Fibroblast of lung (primary cell): Measurements from ENCODE around the gene STXBP5. TPM values are rescaled to one million over a fixed set of nuclear protein-coding genes. Genes with fewer than 3 reads are reported as not detected.

Source experiments
- DNase-seq, 2 donors: peaks; one replicate each; pipeline versions ENCODE4 v3.0.0 to v3.0.0-alpha.2; 2010; ENCODE audit warnings: low read depth in 2 of 2
- H2AFZ ChIP-seq: 2 replicates; pipeline ENCODE4 v1.5.1; 2012; ENCODE audit warnings: low read length, control low read depth, inconsistent platforms
- H3K27ac ChIP-seq: 2 replicates; pipeline ENCODE4 v1.5.1; 2011; ENCODE audit warnings: low read length, control low read depth; ENCODE audit not compliant: insufficient read depth
- H3K27me3 ChIP-seq: 2 replicates; pipeline ENCODE4 v1.5.1; 2011; ENCODE audit warnings: mild to moderate bottlenecking, low read length; ENCODE audit not compliant: control insufficient read depth, insufficient read depth
- H3K36me3 ChIP-seq: 2 replicates; pipeline ENCODE4 v1.5.1; 2011; ENCODE audit warnings: low read length; ENCODE audit not compliant: control insufficient read depth, insufficient read depth
- H3K4me1 ChIP-seq: 2 replicates; pipeline ENCODE4 v1.5.1; 2011; ENCODE audit warnings: low read length; ENCODE audit not compliant: control insufficient read depth, insufficient read depth; ENCODE audit errors: extremely low read depth
- H3K4me2 ChIP-seq: 2 replicates; pipeline ENCODE4 v1.5.1; 2011; ENCODE audit warnings: low read length, control low read depth; ENCODE audit not compliant: insufficient read depth; ENCODE audit errors: extremely low read depth
- H3K4me3 ChIP-seq, 4 experiments: fragments of 200-600 bp in 1 of 4; sonication (generic) in 1 of 4; replicated peaks in 1 of 4; 2 replicates each; pipeline ENCODE4 v1.5.1; 2011 to 2016; ENCODE audit warnings: low read length in 4 of 4, low read depth in 3 of 4, mild to moderate bottlenecking in 3 of 4, control low read depth in 2 of 4, inconsistent platforms in 1 of 4, mixed read lengths in 1 of 4; ENCODE audit not compliant: insufficient read depth in 1 of 4; ENCODE audit errors: control extremely low read depth in 1 of 4
- H3K79me2 ChIP-seq: 2 replicates; pipeline ENCODE4 v1.5.1; 2012; ENCODE audit warnings: mild to moderate bottlenecking, low read length, inconsistent platforms; ENCODE audit not compliant: control insufficient read depth, insufficient read depth
- H3K9ac ChIP-seq: 2 replicates; pipeline ENCODE4 v1.5.1; 2011; ENCODE audit warnings: mild to moderate bottlenecking, low read length, control low read depth; ENCODE audit not compliant: insufficient read depth
- H3K9me3 ChIP-seq: 2 replicates; pipeline ENCODE4 v1.5.1; 2012; ENCODE audit warnings: low read depth, low read length; ENCODE audit not compliant: control insufficient read depth, insufficient read depth
- H4K20me1 ChIP-seq: 2 replicates; pipeline ENCODE4 v1.5.1; 2011; ENCODE audit warnings: low read length; ENCODE audit not compliant: control insufficient read depth, insufficient read depth; ENCODE audit errors: extremely low read depth
- EZH2 ChIP-seq: IDR thresholded peaks from 2 replicates; pipeline ENCODE4 v1.5.1; 2012; ENCODE audit warnings: low read length, control low read depth, mild to moderate bottlenecking; ENCODE audit errors: missing control alignments
- polyA plus RNA-seq, 2 donors: library from polyadenylated mRNA; depleted of rRNA in 1 of 2; stranded (reverse) in 1 of 2; unstranded in 1 of 2; fragments of >200 nt; gene quantifications; 2 replicates each; pipeline ENCODE4 v1.2.1, GENCODE V29; 2011 to 2012; ENCODE audit warnings: missing spikeins in 1 of 2
- total RNA-seq: library from RNA; depleted of rRNA; stranded (reverse); fragments of >200 nt; gene quantifications from 2 replicates; pipeline ENCODE4 v1.2.1, GENCODE V29; 2014
- TF ChIP-seq, protein P1 (sequence below), 2 donors: IDR thresholded peaks in 1 of 2; conservative IDR thresholded peaks in 1 of 2; 1 replicate in 1 of 2; 2 replicates in 1 of 2; pipeline ENCODE4 v1.5.1; 2011 to 2012; ENCODE audit warnings: low read length in 2 of 2, control low read depth in 1 of 2, inconsistent platforms in 1 of 2, low read depth in 1 of 2, mild to moderate bottlenecking in 1 of 2

Gene STXBP5
- total and polyA plus RNA-seq, 2 donors (not counting 1 experiment from before 2014, with no cell fraction given) = 27.6 to 90.7 TPM

- H3K4me3 ChIP-seq = no peak overlapping the region
- H3K4me2 ChIP-seq = no peak overlapping the region
- peaks cover 5% of the 10 kb centered on the region for H3K4me1 ChIP-seq
- no peaks in the 10 kb centered on the region for H3K27me3 ChIP-seq
- no peak overlapping the region for H2AFZ ChIP-seq
- no peak overlapping the region for H3K27ac ChIP-seq
- no peak for TF ChIP-seq EZH2
- TF ChIP-seq, protein P1, sequence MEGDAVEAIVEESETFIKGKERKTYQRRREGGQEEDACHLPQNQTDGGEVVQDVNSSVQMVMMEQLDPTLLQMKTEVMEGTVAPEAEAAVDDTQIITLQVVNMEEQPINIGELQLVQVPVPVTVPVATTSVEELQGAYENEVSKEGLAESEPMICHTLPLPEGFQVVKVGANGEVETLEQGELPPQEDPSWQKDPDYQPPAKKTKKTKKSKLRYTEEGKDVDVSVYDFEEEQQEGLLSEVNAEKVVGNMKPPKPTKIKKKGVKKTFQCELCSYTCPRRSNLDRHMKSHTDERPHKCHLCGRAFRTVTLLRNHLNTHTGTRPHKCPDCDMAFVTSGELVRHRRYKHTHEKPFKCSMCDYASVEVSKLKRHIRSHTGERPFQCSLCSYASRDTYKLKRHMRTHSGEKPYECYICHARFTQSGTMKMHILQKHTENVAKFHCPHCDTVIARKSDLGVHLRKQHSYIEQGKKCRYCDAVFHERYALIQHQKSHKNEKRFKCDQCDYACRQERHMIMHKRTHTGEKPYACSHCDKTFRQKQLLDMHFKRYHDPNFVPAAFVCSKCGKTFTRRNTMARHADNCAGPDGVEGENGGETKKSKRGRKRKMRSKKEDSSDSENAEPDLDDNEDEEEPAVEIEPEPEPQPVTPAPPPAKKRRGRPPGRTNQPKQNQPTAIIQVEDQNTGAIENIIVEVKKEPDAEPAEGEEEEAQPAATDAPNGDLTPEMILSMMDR (conservative IDR thresholded peaks at IDR 0.05 in 1 of 2, IDR thresholded peaks at IDR 0.05 in 1 of 2; ENCODE audit: low read depth in 1 of 2, low read length in 2 of 2) = no peak
- H3K79me2 ChIP-seq = no peaks in the 10 kb centered on the region
- no peaks in the 10 kb centered on the region for H3K36me3 ChIP-seq
- H3K9ac ChIP-seq = no peak overlapping the region
- DNase-seq = peak; percentile 41 to 45
- no peaks in the 10 kb centered on the region for H4K20me1 ChIP-seq
- no peaks in the 10 kb centered on the region for H3K9me3 ChIP-seq
Measured at GRCh38 chr6:147194652-147195411, 9.4 kb upstream of the STXBP5 start.

DNA sequence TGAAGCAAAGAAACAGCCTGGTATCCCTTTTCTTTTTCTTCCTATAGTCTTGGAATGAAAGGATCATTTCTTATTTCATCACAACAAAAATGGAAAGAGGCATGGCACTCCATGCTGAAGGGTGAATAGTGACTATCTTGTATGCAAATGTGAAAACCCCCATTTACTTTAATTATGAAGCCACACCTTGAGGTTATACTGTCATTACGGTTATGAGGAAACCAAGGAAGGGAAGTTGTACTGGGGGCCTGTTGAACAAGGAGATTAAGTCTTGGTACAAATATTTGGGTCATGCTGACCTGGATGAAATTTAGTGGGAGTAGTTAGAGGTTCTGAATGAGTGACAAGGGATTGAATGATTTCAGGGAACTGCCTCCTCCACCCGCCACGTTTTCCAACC, 8.7 kb upstream of the STXBP5 start:
- H3K9me3 ChIP-seq = no peaks in the 10 kb centered on the region
- no peak for DNase-seq
- H3K9ac ChIP-seq = no peak overlapping the region
- no peaks in the 10 kb centered on the region for H4K20me1 ChIP-seq
- peaks cover 5% of the 10 kb centered on the region for H3K4me1 ChIP-seq
- no peak overlapping the region for H2AFZ ChIP-seq
- H3K4me3 ChIP-seq = no peak overlapping the region
- no peak overlapping the region for H3K27ac ChIP-seq
- H3K27me3 ChIP-seq = no peaks in the 10 kb centered on the region
- TF ChIP-seq, protein P1 (conservative IDR thresholded peaks at IDR 0.05 in 1 of 2, IDR thresholded peaks at IDR 0.05 in 1 of 2; ENCODE audit: low read depth in 1 of 2, low read length in 2 of 2) = no peak
- no peak for TF ChIP-seq EZH2
- no peak overlapping the region for H3K4me2 ChIP-seq
- H3K36me3 ChIP-seq = no peaks in the 10 kb centered on the region
- H3K79me2 ChIP-seq = no peaks in the 10 kb centered on the region

- H3K4me2 ChIP-seq = no peak overlapping the region
- no peaks in the 10 kb centered on the region for H3K9me3 ChIP-seq
- peaks cover 5% of the 10 kb centered on the region for H3K4me1 ChIP-seq
- H3K9ac ChIP-seq = no peak overlapping the region
- no peak overlapping the region for H3K27ac ChIP-seq
- no peak for DNase-seq
- H3K36me3 ChIP-seq = no peaks in the 10 kb centered on the region
- no peak for TF ChIP-seq EZH2
- TF ChIP-seq, protein P1 (conservative IDR thresholded peaks at IDR 0.05 in 1 of 2, IDR thresholded peaks at IDR 0.05 in 1 of 2; ENCODE audit: low read depth in 1 of 2, low read length in 2 of 2) = no peak
- H3K27me3 ChIP-seq = no peaks in the 10 kb centered on the region
- no peak overlapping the region for H2AFZ ChIP-seq
- H3K79me2 ChIP-seq = no peaks in the 10 kb centered on the region
- H4K20me1 ChIP-seq = no peaks in the 10 kb centered on the region
- no peak overlapping the region for H3K4me3 ChIP-seq
Measured at GRCh38 chr6:147195987-147196386, 8.2 kb upstream of the STXBP5 start.
